ENCODE measurements around the gene ANKRD36.
"Not testable (repeated sequence)": the region's sequence is repeated elsewhere in the genome, so short reads cannot be mapped to it uniquely, and the experiment has no call there.

Gene ANKRD36

GRCh38 chr2:97293687-97294086, 180.7 kb downstream of the ANKRD36 start:
- not testable (repeated sequence) for DNase-seq (ENCODE audit: low read depth in 2 of 2)
